Naive thymus-derived CD4-positive, alpha-beta T cell (primary cell): ENCODE results near the gene GRIK2. TPM values are rescaled to one million over a fixed set of nuclear protein-coding genes. Genes with fewer than 3 reads are reported as not detected.

Experiments used
- ATAC-seq: fragments of 150-1000 bp; cut with Tn5 transposase; 2 replicates; pipeline ENCODE4 v1.10.0; 2021; ENCODE audit warnings: mild to moderate bottlenecking, moderate library complexity
- CTCF ChIA-PET: fragments of 350-600 bp; sonication (Branson Sonifier 250); formaldehyde crosslinking; loops from one replicate; lab custom pipeline; 2021; ENCODE audit warnings: antibody characterized with exemption; lab: Charles Lee
- POLR2A ChIA-PET: fragments of 350-600 bp; sonication (Branson Sonifier 250); formaldehyde crosslinking; loops from one replicate; lab custom pipeline; 2021; ENCODE audit warnings: antibody characterized with exemption, inconsistent platforms; lab: Charles Lee
- DNase-seq, 9 donors: peaks; one replicate each; pipeline versions ENCODE4 v3.0.0 to v3.0.0-alpha.2; 2020 to 2022; ENCODE audit warnings: mixed read lengths in 1 of 9
- H3K27ac ChIP-seq: one replicate; pipeline ENCODE4 v1.7.0; 2013; ENCODE audit warnings: mild to moderate bottlenecking, low read depth, low read length, moderate library complexity
- H3K27me3 ChIP-seq, 2 donors: one replicate each; pipeline ENCODE4 v1.7.0; 2013; ENCODE audit warnings: low read length in 2 of 2, mild to moderate bottlenecking in 2 of 2, moderate library complexity in 2 of 2; ENCODE audit not compliant: control insufficient read depth in 2 of 2, insufficient read depth in 2 of 2
- H3K36me3 ChIP-seq, 3 experiments: 1 replicate in 2 of 3; 2 replicates in 1 of 3; pipeline ENCODE4 v1.7.0; 2013; ENCODE audit warnings: low read length in 3 of 3, mild to moderate bottlenecking in 3 of 3, moderate library complexity in 1 of 3; ENCODE audit not compliant: insufficient read depth in 3 of 3, control insufficient read depth in 2 of 3
- H3K4me1 ChIP-seq, 2 donors: one replicate each; pipeline ENCODE4 v1.7.0; 2013; ENCODE audit warnings: low read length in 2 of 2, mild to moderate bottlenecking in 2 of 2, moderate library complexity in 1 of 2; ENCODE audit not compliant: control insufficient read depth in 2 of 2, insufficient read depth in 2 of 2
- H3K4me3 ChIP-seq: 2 replicates; pipeline ENCODE4 v1.7.0; 2013; ENCODE audit warnings: mild to moderate bottlenecking, low read length
- H3K9me3 ChIP-seq, 3 experiments: 1 replicate in 2 of 3; 2 replicates in 1 of 3; pipeline ENCODE4 v1.7.0; 2013; ENCODE audit warnings: low read length in 3 of 3; ENCODE audit not compliant: control insufficient read depth in 2 of 3
- H3K27ac Mint-ChIP-seq, 9 donors: one replicate each; pipeline ENCODE4 v1.8.0; 2020 to 2022; ENCODE audit warnings: mixed read lengths in 9 of 9, mild to moderate bottlenecking in 8 of 9, moderate library complexity in 5 of 9, inconsistent platforms in 2 of 9
- H3K27me3 Mint-ChIP-seq, 5 donors: one replicate each; pipeline ENCODE4 v1.8.0; 2021 to 2022; ENCODE audit warnings: mixed read lengths in 5 of 5, mild to moderate bottlenecking in 1 of 5
- H3K36me3 Mint-ChIP-seq, 5 donors: one replicate each; pipeline ENCODE4 v1.8.0; 2020 to 2022; ENCODE audit warnings: mixed read lengths in 5 of 5, mild to moderate bottlenecking in 3 of 5, inconsistent platforms in 1 of 5
- H3K4me1 Mint-ChIP-seq, 7 donors: one replicate each; pipeline ENCODE4 v1.8.0; 2020 to 2022; ENCODE audit warnings: mixed read lengths in 7 of 7, mild to moderate bottlenecking in 3 of 7, inconsistent platforms in 1 of 7
- H3K4me3 Mint-ChIP-seq, 10 donors: one replicate each; pipeline ENCODE4 v1.8.0; 2020 to 2022; ENCODE audit warnings: mild to moderate bottlenecking in 10 of 10, mixed read lengths in 10 of 10, moderate library complexity in 6 of 10, inconsistent platforms in 2 of 10
- H3K9me3 Mint-ChIP-seq, 11 donors: one replicate each; pipeline ENCODE4 v1.8.0; 2020 to 2022; ENCODE audit warnings: mixed read lengths in 11 of 11, mild to moderate bottlenecking in 4 of 11, inconsistent platforms in 1 of 11, moderate library complexity in 1 of 11
- intact Hi-C, 2 donors: fragments of 100-400 bp; cut with micrococcal nuclease; formaldehyde crosslinking; loops; one replicate each; pipeline ENCODE4 v1.15.1; 2023
- polyA plus RNA-seq, 2 donors: library from polyadenylated mRNA; unstranded; fragments of 300-500 nt; fragmentation: Illumina TruSeq; gene quantifications; one replicate each; pipeline ENCODE4 v1.2.3, GENCODE V29; 2021
- total RNA-seq, 6 experiments: library from RNA in 5 of 6; stranded (reverse) in 5 of 6; gene quantifications; 1 replicate in 5 of 6; 2 replicates in 1 of 6; pipeline ENCODE4 v1.2.3 and lab custom pipeline; 2021 to 2026

GRIK2 gene
- total and polyA plus RNA-seq, 7 experiments from 2014 or later, result 0.16 to 0.22 TPM; not detected in 5

- Mint-ChIP-seq H3K9me3 (peaks cover 0 to 12% (median 4%) of the 10 kb centered on the region in 11 donors), H3K27me3 (no peaks in the 10 kb centered on the region), H3K4me3 (no peak overlapping the region), H3K27ac (no peak overlapping the region), H3K36me3 (no peaks in the 10 kb centered on the region), H3K4me1 (no peaks in the 10 kb centered on the region)
- intact Hi-C loops, result no loop called here
- no peaks in the 10 kb centered on the region for H3K27me3 ChIP-seq
- no peak overlapping the region for H3K4me3 ChIP-seq
- no peaks in the 10 kb centered on the region for H3K36me3 ChIP-seq
- DNase-seq, result no peak
- no peaks in the 10 kb centered on the region for H3K4me1 ChIP-seq
- H3K27ac ChIP-seq, result no peak overlapping the region
- ChIA-PET CTCF (no interaction called here), POLR2A (no interaction called here)
- no peak for ATAC-seq
- no peaks in the 10 kb centered on the region for H3K9me3 ChIP-seq
Measured at GRCh38 chr6:101876431-101876830, 482.9 kb downstream of the GRIK2 start.

- Histone ChIP-seq H3K4me3 (no peak overlapping the region), H3K36me3 (no peaks in the 10 kb centered on the region), H3K27ac (no peak overlapping the region), H3K27me3 (no peaks in the 10 kb centered on the region), H3K9me3 (no peaks in the 10 kb centered on the region), H3K4me1 (no peaks in the 10 kb centered on the region)
- ChIA-PET POLR2A (no interaction called here), CTCF (no interaction called here)
- ATAC-seq, result no peak
- DNase-seq, result no peak
- Mint-ChIP-seq H3K4me3 (no peak overlapping the region), H3K27me3 (no peaks in the 10 kb centered on the region), H3K36me3 (no peaks in the 10 kb centered on the region), H3K4me1 (no peaks in the 10 kb centered on the region), H3K27ac (no peak overlapping the region), H3K9me3 (peaks cover 0 to 12% (median 4%) of the 10 kb centered on the region in 11 donors)
- intact Hi-C loops, result no loop called here
Measured at GRCh38 chr6:101878554-101879276, 485.2 kb downstream of the GRIK2 start.

DNA sequence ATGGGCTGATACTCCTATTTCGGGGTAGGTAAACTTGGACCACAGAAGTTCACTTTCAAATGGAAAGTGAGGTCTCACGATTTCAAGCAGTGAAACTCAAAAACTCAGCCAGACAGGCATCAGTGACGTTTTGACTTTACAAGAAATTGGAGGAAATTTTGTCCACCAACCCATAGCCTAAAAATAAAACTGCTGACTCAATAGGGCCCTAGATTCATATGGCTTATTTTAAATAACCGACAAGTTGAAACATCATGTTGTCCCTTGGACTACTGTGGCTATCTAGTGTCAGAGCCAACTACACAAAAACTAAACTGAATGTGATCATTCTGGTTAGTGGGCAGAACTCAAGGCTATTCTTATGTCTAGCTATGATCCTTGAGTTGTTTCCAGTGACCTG, 486.3 kb downstream of the GRIK2 start:
- Mint-ChIP-seq H3K4me1 (no peaks in the 10 kb centered on the region), H3K36me3 (no peaks in the 10 kb centered on the region), H3K4me3 (no peak overlapping the region), H3K27me3 (no peaks in the 10 kb centered on the region), H3K27ac (no peak overlapping the region), H3K9me3 (peaks cover 0 to 10% (median 4%) of the 10 kb centered on the region in 11 donors)
- no peak overlapping the region for H3K27ac ChIP-seq
- no peak overlapping the region for H3K4me3 ChIP-seq
- no peaks in the 10 kb centered on the region for H3K36me3 ChIP-seq
- DNase-seq (no peak), ATAC-seq (no peak)
- no peaks in the 10 kb centered on the region for H3K4me1 ChIP-seq
- intact Hi-C loops, result no loop called here
- no peaks in the 10 kb centered on the region for H3K27me3 ChIP-seq
- POLR2A ChIA-PET, result no interaction called here
- H3K9me3 ChIP-seq, result no peaks in the 10 kb centered on the region
- CTCF ChIA-PET, result no interaction called here

GRCh38 chr6:101883505-101883904, 490.0 kb downstream of the GRIK2 start:
- Histone ChIP-seq H3K9me3 (no peaks in the 10 kb centered on the region), H3K36me3 (no peaks in the 10 kb centered on the region), H3K27me3 (no peaks in the 10 kb centered on the region), H3K27ac (no peak overlapping the region), H3K4me3 (no peak overlapping the region), H3K4me1 (no peaks in the 10 kb centered on the region)
- intact Hi-C loops, result no loop called here
- ChIA-PET POLR2A (no interaction called here), CTCF (interaction anchor here (0.5 kb wide), 1 partner anchor 560 kb away, joined by 3 read pairs; no protein-coding TSS in a partner anchor)
- no peak overlapping the region for H3K27ac Mint-ChIP-seq
- no peaks in the 10 kb centered on the region for H3K4me1 Mint-ChIP-seq
- H3K27me3 Mint-ChIP-seq, result no peaks in the 10 kb centered on the region
- peaks cover 0 to 10% (median 2%) of the 10 kb centered on the region in 11 donors for H3K9me3 Mint-ChIP-seq
- no peak overlapping the region for H3K4me3 Mint-ChIP-seq
- ATAC-seq, result no peak
- DNase-seq, result no peak
- no peaks in the 10 kb centered on the region for H3K36me3 Mint-ChIP-seq

DNA sequence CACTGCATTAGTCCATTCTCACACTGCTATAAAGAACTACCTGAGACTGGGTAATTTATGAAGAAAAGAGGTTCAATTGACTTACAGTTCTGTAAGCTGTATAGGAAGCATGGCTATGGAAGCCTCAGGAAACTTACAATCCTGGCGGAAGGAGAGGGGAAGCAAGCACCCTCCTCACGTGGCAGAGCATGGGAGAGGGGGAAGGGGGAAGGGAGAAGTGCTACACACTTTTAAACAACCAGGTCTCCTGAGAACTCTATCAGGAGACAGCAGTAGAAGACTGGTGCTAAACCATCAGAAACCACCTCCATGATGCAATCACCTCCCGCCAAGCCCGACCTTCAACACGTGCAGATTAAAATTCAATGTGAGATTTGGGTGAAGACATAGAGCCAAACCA, 494.0 kb downstream of the GRIK2 start:
- no peaks in the 10 kb centered on the region for H3K36me3 Mint-ChIP-seq
- ATAC-seq, result no peak

GRCh38 chr6:101907356-101908217, 514.1 kb downstream of the GRIK2 start:
- no peaks in the 10 kb centered on the region for H3K27me3 Mint-ChIP-seq
- POLR2A ChIA-PET, result no interaction called here
- H3K9me3 ChIP-seq, result no peaks in the 10 kb centered on the region
- H3K36me3 ChIP-seq, result no peaks in the 10 kb centered on the region
- no peak for ATAC-seq
- H3K9me3 Mint-ChIP-seq, result peaks cover 0 to 2% (median 0%) of the 10 kb centered on the region in 11 donors
- intact Hi-C loops, result no loop called here
- H3K36me3 Mint-ChIP-seq, result no peaks in the 10 kb centered on the region
- no peaks in the 10 kb centered on the region for H3K27me3 ChIP-seq
- H3K4me3 ChIP-seq, result no peak overlapping the region
- no peaks in the 10 kb centered on the region for H3K4me1 Mint-ChIP-seq
- CTCF ChIA-PET, result no interaction called here
- DNase-seq, result no peak
- no peak overlapping the region for H3K27ac ChIP-seq
- H3K27ac Mint-ChIP-seq, result no peak overlapping the region
- H3K4me3 Mint-ChIP-seq, result no peak overlapping the region
- H3K4me1 ChIP-seq, result no peaks in the 10 kb centered on the region

More for the DNA sequence above, 494.0 kb downstream of the GRIK2 start:
- intact Hi-C loops, result no loop called here
- Mint-ChIP-seq H3K9me3 (peaks cover 0 to 15% (median 0%) of the 10 kb centered on the region in 11 donors), H3K27me3 (no peaks in the 10 kb centered on the region), H3K27ac (no peak overlapping the region), H3K4me1 (no peaks in the 10 kb centered on the region), H3K4me3 (no peak overlapping the region)
- no peaks in the 10 kb centered on the region for H3K9me3 ChIP-seq
- CTCF ChIA-PET, result no interaction called here
- H3K27me3 ChIP-seq, result no peaks in the 10 kb centered on the region
- no peak overlapping the region for H3K27ac ChIP-seq
- no peak overlapping the region for H3K4me3 ChIP-seq
- H3K4me1 ChIP-seq, result no peaks in the 10 kb centered on the region
- POLR2A ChIA-PET, result no interaction called here
- no peaks in the 10 kb centered on the region for H3K36me3 ChIP-seq
- no peak for DNase-seq
